K562 (cell line): ENCODE measurements around the gene EPS8. TPM values are rescaled to one million over a fixed set of nuclear protein-coding genes. Genes with fewer than 3 reads are reported as not detected.

Experiments used
- ATAC-seq: fragments of 200-7000 bp; cut with Tn5 transposase; 3 replicates; pipeline ENCODE4 v1.9.1; 2020; ENCODE audit warnings: moderate library complexity
- BruUV-seq: library from RNA; stranded (reverse); fragments of 400-500 nt; replicated peaks from 2 replicates; lab custom pipeline; 2021; lab: Mats Ljungman, UMichigan
- CTCF ChIA-PET: fragments of 300-600 bp; formaldehyde crosslinking; extraction: SDS; loops from one replicate; lab custom pipeline; 2021; ENCODE audit warnings: low intra/inter-chr PET ratio; lab: Yijun Ruan, JAX
- POLR2A ChIA-PET: fragments of 300-600, 350-650 bp; sonication (Branson Sonifier 250); formaldehyde crosslinking; extraction: SDS; loops from one replicate; lab custom pipeline; 2021; ENCODE audit warnings: antibody characterized with exemption, inconsistent platforms; lab: Yijun Ruan, JAX
- DNase-seq, 4 experiments: peaks; one replicate each; pipeline versions ENCODE4 v3.0.0 to v3.0.0-alpha.2; 2011 to 2018; ENCODE audit warnings: low spot score in 3 of 4, mixed read lengths in 3 of 4; ENCODE audit errors: extremely low read depth in 1 of 4
- FAIRE-seq: peaks from 2 replicates; lab custom pipeline; 2011; peaks lifted over from hg19 to GRCh38; lab: Jason Lieb, UNC
- H2AFZ ChIP-seq: 2 replicates; pipeline ENCODE4 v1.6.0; 2011; ENCODE audit warnings: low read depth, low read length, control low read depth, inconsistent platforms
- H3K27ac ChIP-seq: fragments of 200-600 bp; 3 replicates; pipeline ENCODE4 v1.8.0; 2011; ENCODE audit warnings: low read depth, mild to moderate bottlenecking, control low read depth, inconsistent platforms, low read length, moderate library complexity, mixed read lengths; ENCODE audit errors: extremely low read depth
- H3K27me3 ChIP-seq, 2 experiments: fragments of 300-600 bp in 1 of 2; 2 replicates in 1 of 2; 3 replicates in 1 of 2; pipeline versions ENCODE4 v1.6.0 to v1.8.0; 2011; ENCODE audit warnings: inconsistent platforms in 2 of 2, low read length in 2 of 2, mild to moderate bottlenecking in 1 of 2, mixed read lengths in 1 of 2, moderate library complexity in 1 of 2; ENCODE audit not compliant: control insufficient read depth in 2 of 2, insufficient read depth in 2 of 2
- H3K36me3 ChIP-seq: fragments of 300-600 bp; 3 replicates; pipeline ENCODE4 v1.8.0; 2011; ENCODE audit warnings: mild to moderate bottlenecking, low read length, inconsistent platforms; ENCODE audit not compliant: control insufficient read depth, insufficient read depth
- H3K4me1 ChIP-seq, 2 experiments: fragments of 200-600 bp in 1 of 2; replicated peaks in 1 of 2; 2 replicates in 1 of 2; 3 replicates in 1 of 2; pipeline versions ENCODE4 v1.5.1 to v1.8.0; 2011; ENCODE audit warnings: inconsistent platforms in 2 of 2, low read length in 2 of 2, mild to moderate bottlenecking in 1 of 2, mixed read lengths in 1 of 2, moderate library complexity in 1 of 2; ENCODE audit not compliant: control insufficient read depth in 2 of 2, insufficient read depth in 2 of 2
- H3K4me2 ChIP-seq: 2 replicates; pipeline ENCODE4 v1.6.1; 2011; ENCODE audit warnings: low read length, control low read depth, inconsistent platforms, mixed read lengths; ENCODE audit not compliant: insufficient read depth
- H3K4me3 ChIP-seq: fragments of 200-600 bp; sonication (generic), shearing (Covaris generic); 2 replicates; pipeline ENCODE4 v1.5.1; 2016; ENCODE audit warnings: control low read depth, inconsistent platforms
- H3K79me2 ChIP-seq: fragments of 200-600 bp; 3 replicates; pipeline ENCODE4 v1.8.0; 2011; ENCODE audit warnings: low read length, inconsistent platforms; ENCODE audit not compliant: control insufficient read depth, insufficient read depth
- H3K9ac ChIP-seq, 2 experiments: 2 replicates each; pipeline versions ENCODE4 v1.6.0 to v1.6.1; 2011; ENCODE audit warnings: low read depth in 2 of 2, low read length in 2 of 2, control low read depth in 1 of 2, inconsistent platforms in 1 of 2, mild to moderate bottlenecking in 1 of 2, mixed read lengths in 1 of 2; ENCODE audit not compliant: insufficient read depth in 1 of 2
- H3K9me1 ChIP-seq: one replicate; pipeline ENCODE4 v1.6.0; 2011; ENCODE audit warnings: inconsistent platforms, mild to moderate bottlenecking, low read length, moderate library complexity; ENCODE audit not compliant: control insufficient read depth, insufficient read depth
- H3K9me3 ChIP-seq: replicated peaks from 2 replicates; pipeline ENCODE4 v1.5.1; 2011; ENCODE audit warnings: low read depth, low read length, inconsistent platforms; ENCODE audit not compliant: control insufficient read depth, insufficient read depth
- H4K20me1 ChIP-seq: replicated peaks from 2 replicates; pipeline ENCODE4 v1.6.1; 2011; ENCODE audit warnings: low read length, inconsistent platforms, mixed read lengths; ENCODE audit not compliant: control insufficient read depth, insufficient read depth
- HMGXB4 ChIP-seq: sonication (generic); formaldehyde crosslinking; IDR thresholded peaks from 2 replicates; pipeline ENCODE4 v1.8.1; 2023; ENCODE audit warnings: mild to moderate bottlenecking, missing genetic modification reagents
- KDM4B ChIP-seq, 2 experiments: fragments of 450-650 bp in 1 of 2; sonication (generic) in 1 of 2; IDR thresholded peaks; 2 replicates each; pipeline ENCODE4 v1.6.1; 2016 to 2017; ENCODE audit warnings: borderline replicate concordance in 2 of 2, antibody characterized with exemption in 1 of 2, low read depth in 1 of 2, mild to moderate bottlenecking in 1 of 2
- NFIC ChIP-seq: fragments of 450-650 bp; IDR thresholded peaks from 2 replicates; pipeline ENCODE4 v1.6.1; 2017; ENCODE audit warnings: mild to moderate bottlenecking, inconsistent platforms
- ZNF3 ChIP-seq: fragments of 250-450 bp; sonication (Bioruptor Pico); IDR thresholded peaks from 2 replicates; pipeline ENCODE4 v1.5.0; 2021; ENCODE audit warnings: mild to moderate bottlenecking, moderate library complexity
- WGBS: fragments of 100-300 bp; shearing (Covaris generic); methylation state at CpG from one replicate; pipeline ENCODE4 v1.1.6; 2016; ENCODE audit warnings: low coverage, mixed read lengths; ENCODE audit not compliant: insufficient coverage; ENCODE audit errors: missing lambda C conversion rate; 5-methylcytosine and 5-hydroxymethylcytosine counted together
- in situ Hi-C: fragments of 300-500 bp; cut with MboI; formaldehyde crosslinking; loops from 4 replicates; pipeline ENCODE4 v1.15.0; 2018; ENCODE audit warnings: inconsistent platforms, mixed read lengths
- intact Hi-C: fragments of 100-400 bp; cut with micrococcal nuclease; formaldehyde crosslinking; loops from 2 replicates; pipeline ENCODE4 v1.14.2; 2022
- polyA plus RNA-seq, 8 experiments: library from polyadenylated mRNA; depleted of rRNA in 4 of 8; stranded (reverse) in 5 of 8; unstranded in 3 of 8; fragments of >200 nt; fragmentation: Nextera tagmentation in 2 of 8; fragmentation: Illumina TruSeq in 1 of 8; extraction: Ambion mirVana in 2 of 8; extraction: Trizol in 1 of 8; gene quantifications; 2 replicates each; pipeline versions ENCODE4 v1.2.1 to v1.2.3, GENCODE V29; 2011 to 2014; ENCODE audit warnings: inconsistent platforms in 1 of 8, missing spikeins in 1 of 8
- total RNA-seq, 7 experiments: library from RNA; depleted of rRNA in 6 of 7; stranded (reverse); fragments of >200 nt in 6 of 7; fragmentation: Illumina TruSeq in 2 of 7; extraction: Trizol in 2 of 7; gene quantifications; 2 replicates each; pipeline versions ENCODE4 v1.2.1 to v1.2.3, GENCODE V29; 2011 to 2021; ENCODE audit warnings: low replicate concordance in 1 of 7
- TF ChIP-seq, protein P1 (sequence below): fragments of 450-650 bp; IDR thresholded peaks from 2 replicates; pipeline ENCODE4 v1.6.1; 2017; ENCODE audit warnings: antibody characterized with exemption
- TF ChIP-seq, protein P2 (sequence below): IDR thresholded peaks from 2 replicates; pipeline ENCODE4 v1.6.1; 2011; ENCODE audit warnings: borderline replicate concordance, low read depth, mild to moderate bottlenecking, moderate library complexity, low read length; ENCODE audit not compliant: insufficient read depth, poor library complexity, severe bottlenecking

The EPS8 gene
- total and polyA plus RNA-seq, 9 of the 15 experiments (the other 6 are each of a cell fraction or from before 2014, with no cell fraction given) = 0.10 to 1.9 (median 0.33) TPM

DNA sequence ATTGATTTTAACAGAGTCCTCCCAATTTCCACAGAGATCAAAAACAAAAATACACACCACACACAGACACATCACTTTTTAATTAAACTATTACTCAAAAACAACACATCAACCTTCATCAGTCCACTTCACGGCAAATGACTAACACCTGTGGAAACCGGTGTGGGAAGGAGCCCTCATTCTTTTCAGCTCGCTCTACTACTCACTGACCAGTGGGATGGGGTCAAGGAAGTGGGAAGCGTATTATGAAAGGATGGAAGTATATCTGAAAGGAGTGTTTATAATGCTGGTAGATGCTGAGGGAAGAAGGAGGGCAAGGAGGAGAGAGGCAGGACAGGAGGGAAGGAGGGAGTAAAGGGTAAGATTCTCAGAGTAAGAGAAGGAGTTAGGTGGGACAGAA lies 156.5 kb downstream of the EPS8 start:
- Histone ChIP-seq H3K4me3 (no peak overlapping the region), H3K36me3 (no peaks in the 10 kb centered on the region), H3K27ac (no peak overlapping the region), H3K4me1 (no peaks in the 10 kb centered on the region), H3K9ac (no peak overlapping the region), H4K20me1 (no peaks in the 10 kb centered on the region), H3K9me3 (no peaks in the 10 kb centered on the region), H3K4me2 (no peak overlapping the region)
- DNase-seq = no peak
- no peak for ATAC-seq
- in situ Hi-C loops = no loop called here
- WGBS = 0% methylated on average over 4 of the region's 4 CpGs
- CTCF ChIA-PET = no interaction called here
- POLR2A ChIA-PET = no interaction called here
- TF ChIP-seq, protein P1, sequence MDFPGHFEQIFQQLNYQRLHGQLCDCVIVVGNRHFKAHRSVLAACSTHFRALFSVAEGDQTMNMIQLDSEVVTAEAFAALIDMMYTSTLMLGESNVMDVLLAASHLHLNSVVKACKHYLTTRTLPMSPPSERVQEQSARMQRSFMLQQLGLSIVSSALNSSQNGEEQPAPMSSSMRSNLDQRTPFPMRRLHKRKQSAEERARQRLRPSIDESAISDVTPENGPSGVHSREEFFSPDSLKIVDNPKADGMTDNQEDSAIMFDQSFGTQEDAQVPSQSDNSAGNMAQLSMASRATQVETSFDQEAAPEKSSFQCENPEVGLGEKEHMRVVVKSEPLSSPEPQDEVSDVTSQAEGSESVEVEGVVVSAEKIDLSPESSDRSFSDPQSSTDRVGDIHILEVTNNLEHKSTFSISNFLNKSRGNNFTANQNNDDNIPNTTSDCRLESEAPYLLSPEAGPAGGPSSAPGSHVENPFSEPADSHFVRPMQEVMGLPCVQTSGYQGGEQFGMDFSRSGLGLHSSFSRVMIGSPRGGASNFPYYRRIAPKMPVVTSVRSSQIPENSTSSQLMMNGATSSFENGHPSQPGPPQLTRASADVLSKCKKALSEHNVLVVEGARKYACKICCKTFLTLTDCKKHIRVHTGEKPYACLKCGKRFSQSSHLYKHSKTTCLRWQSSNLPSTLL = no peak
- TF ChIP-seq, protein P2, sequence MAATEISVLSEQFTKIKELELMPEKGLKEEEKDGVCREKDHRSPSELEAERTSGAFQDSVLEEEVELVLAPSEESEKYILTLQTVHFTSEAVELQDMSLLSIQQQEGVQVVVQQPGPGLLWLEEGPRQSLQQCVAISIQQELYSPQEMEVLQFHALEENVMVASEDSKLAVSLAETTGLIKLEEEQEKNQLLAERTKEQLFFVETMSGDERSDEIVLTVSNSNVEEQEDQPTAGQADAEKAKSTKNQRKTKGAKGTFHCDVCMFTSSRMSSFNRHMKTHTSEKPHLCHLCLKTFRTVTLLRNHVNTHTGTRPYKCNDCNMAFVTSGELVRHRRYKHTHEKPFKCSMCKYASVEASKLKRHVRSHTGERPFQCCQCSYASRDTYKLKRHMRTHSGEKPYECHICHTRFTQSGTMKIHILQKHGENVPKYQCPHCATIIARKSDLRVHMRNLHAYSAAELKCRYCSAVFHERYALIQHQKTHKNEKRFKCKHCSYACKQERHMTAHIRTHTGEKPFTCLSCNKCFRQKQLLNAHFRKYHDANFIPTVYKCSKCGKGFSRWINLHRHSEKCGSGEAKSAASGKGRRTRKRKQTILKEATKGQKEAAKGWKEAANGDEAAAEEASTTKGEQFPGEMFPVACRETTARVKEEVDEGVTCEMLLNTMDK = no peak
- no peak for TF ChIP-seq KDM4B (IDR thresholded peaks at IDR 0.05; ENCODE audit: borderline replicate concordance in 2 of 2, low read depth in 1 of 2)
- TF ChIP-seq ZNF3 (CRISPR knock-in tag) = no peak
- TF ChIP-seq HMGXB4 (CRISPR knock-in tag) = no peak
- no peak for TF ChIP-seq NFIC
- TF ChIP-seq, all 486 proteins: peak for 0
- Histone ChIP-seq H3K9me1 (no peaks in the 10 kb centered on the region), H3K27me3 (no peaks in the 10 kb centered on the region), H2AFZ (no peak overlapping the region), H3K79me2 (no peaks in the 10 kb centered on the region)
- intact Hi-C loops = no loop called here
- no TSS peak for BruUV-seq
- no peak for FAIRE-seq
